ENCODE data around the gene ASPHD1. TPM values are rescaled to one million over a fixed set of nuclear protein-coding genes. Genes with fewer than 3 reads are reported as not detected.

ASPHD1 gene
- polyA plus RNA-seq, 1 donor (not counting 4 experiments of a cell fraction or from before 2014, with no cell fraction given), result 0.71 TPM

DNA sequence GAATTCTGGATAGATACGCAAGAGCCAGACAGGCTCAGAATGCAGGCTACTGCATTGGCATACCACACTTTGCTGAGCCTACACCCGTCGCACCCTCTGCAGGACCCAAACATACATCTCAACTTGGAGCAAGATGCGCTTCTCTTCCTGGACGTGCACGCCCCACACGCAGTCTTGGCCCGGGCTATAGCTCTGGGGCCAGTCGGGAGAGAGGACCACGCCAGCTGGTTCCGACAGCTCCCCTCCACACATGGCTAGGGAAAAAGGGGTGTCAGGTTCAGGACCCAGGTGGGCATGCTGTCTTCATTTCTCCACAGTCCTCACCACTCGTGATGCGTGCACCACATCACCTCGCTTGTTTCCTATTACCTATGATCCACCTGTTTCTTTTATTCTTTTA is 22.1 kb upstream of the ASPHD1 start:
- TF ChIP-seq, protein P1, sequence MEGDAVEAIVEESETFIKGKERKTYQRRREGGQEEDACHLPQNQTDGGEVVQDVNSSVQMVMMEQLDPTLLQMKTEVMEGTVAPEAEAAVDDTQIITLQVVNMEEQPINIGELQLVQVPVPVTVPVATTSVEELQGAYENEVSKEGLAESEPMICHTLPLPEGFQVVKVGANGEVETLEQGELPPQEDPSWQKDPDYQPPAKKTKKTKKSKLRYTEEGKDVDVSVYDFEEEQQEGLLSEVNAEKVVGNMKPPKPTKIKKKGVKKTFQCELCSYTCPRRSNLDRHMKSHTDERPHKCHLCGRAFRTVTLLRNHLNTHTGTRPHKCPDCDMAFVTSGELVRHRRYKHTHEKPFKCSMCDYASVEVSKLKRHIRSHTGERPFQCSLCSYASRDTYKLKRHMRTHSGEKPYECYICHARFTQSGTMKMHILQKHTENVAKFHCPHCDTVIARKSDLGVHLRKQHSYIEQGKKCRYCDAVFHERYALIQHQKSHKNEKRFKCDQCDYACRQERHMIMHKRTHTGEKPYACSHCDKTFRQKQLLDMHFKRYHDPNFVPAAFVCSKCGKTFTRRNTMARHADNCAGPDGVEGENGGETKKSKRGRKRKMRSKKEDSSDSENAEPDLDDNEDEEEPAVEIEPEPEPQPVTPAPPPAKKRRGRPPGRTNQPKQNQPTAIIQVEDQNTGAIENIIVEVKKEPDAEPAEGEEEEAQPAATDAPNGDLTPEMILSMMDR (optimal IDR thresholded peaks at IDR 0.05 in 1 of 3, IDR thresholded peaks at IDR 0.05 in 1 of 3, conservative IDR thresholded peaks at IDR 0.05 in 1 of 3; ENCODE audit: extremely low read depth in 1 of 3, insufficient read depth in 2 of 3, low read length in 3 of 3), result no peak
- no peak for TF ChIP-seq EZH2 (IDR thresholded peaks at IDR 0.05; ENCODE audit: low read length)
- FAIRE-seq, result no peak
- dilution Hi-C loops (cut with MboI; ENCODE audit: extremely low pct_ligation_motif_present, low sequenced_read_pairs), result no loop called here

DNA sequence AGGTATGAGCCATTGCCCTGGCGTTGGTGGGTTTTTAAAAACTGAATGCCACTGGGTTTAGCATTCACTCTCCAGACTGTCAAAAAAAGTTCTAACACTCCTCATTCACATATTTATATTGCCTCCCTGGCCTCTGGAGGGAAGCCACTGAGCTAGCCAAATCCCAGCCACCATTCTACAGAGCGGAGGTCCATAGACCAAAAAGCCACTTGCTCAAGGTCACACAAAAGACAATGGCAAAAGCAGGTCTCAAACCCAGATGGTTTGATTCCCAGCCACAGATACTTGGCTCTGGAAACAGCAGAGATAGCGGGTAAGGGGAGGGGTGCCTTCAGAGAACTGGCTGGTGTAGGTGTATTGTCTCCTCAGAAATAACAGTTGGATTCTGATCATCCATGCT is 19.2 kb upstream of the ASPHD1 start:
- H3K9me1 ChIP-seq (ENCODE audit: control insufficient read depth, extremely low read depth, insufficient read depth, low read length), result no peaks in the 10 kb centered on the region
- no peak overlapping the region for H3K4me2 ChIP-seq (ENCODE audit: control insufficient read depth, extremely low read depth, insufficient read depth, low read depth, low read length)
- H3K4me1 ChIP-seq (ENCODE audit: control insufficient read depth, extremely low read depth, insufficient read depth, low read length), result no peaks in the 10 kb centered on the region
- H2AFZ ChIP-seq (ENCODE audit: control insufficient read depth, low read length), result no peak overlapping the region
- dilution Hi-C loops (cut with MboI; ENCODE audit: extremely low pct_ligation_motif_present, low sequenced_read_pairs), result no loop called here
- H3K9me3 ChIP-seq (ENCODE audit: control insufficient read depth, low read depth, low read length), result no peaks in the 10 kb centered on the region
- H3K27ac ChIP-seq (ENCODE audit: control insufficient read depth, insufficient read depth, low read length), result no peak overlapping the region
- peaks cover 16% of the 10 kb centered on the region for H3K27me3 ChIP-seq (ENCODE audit: control insufficient read depth, extremely low read depth, insufficient read depth, low read length)
- H3K79me2 ChIP-seq (ENCODE audit: control insufficient read depth, insufficient read depth, low read length), result no peaks in the 10 kb centered on the region
- FAIRE-seq, result no peak
- H4K20me1 ChIP-seq (ENCODE audit: control insufficient read depth, extremely low read depth, insufficient read depth, low read length), result no peaks in the 10 kb centered on the region
- no peak overlapping the region for H3K4me3 ChIP-seq (ENCODE audit: control insufficient read depth in 2 of 3, extremely low read depth in 1 of 3, insufficient read depth in 2 of 3, low read depth in 1 of 3, low read length in 3 of 3)
- DNase-seq (ENCODE audit: low read depth, low spot score), result no peak
- TF ChIP-seq, protein P1 (optimal IDR thresholded peaks at IDR 0.05 in 1 of 3, IDR thresholded peaks at IDR 0.05 in 1 of 3, conservative IDR thresholded peaks at IDR 0.05 in 1 of 3; ENCODE audit: extremely low read depth in 1 of 3, insufficient read depth in 2 of 3, low read length in 3 of 3), result no peak
- TF ChIP-seq EZH2 (IDR thresholded peaks at IDR 0.05; ENCODE audit: low read length), result no peak
- H3K36me3 ChIP-seq (ENCODE audit: control insufficient read depth in 2 of 2, extremely low read depth in 1 of 2, insufficient read depth in 2 of 2, low read length in 2 of 2), result no peaks in the 10 kb centered on the region
- no peak overlapping the region for H3K9ac ChIP-seq (ENCODE audit: control insufficient read depth, extremely low read depth, insufficient read depth, low read length)

More for the DNA sequence above, 22.1 kb upstream of the ASPHD1 start:
- no peaks in the 10 kb centered on the region for H3K36me3 ChIP-seq (ENCODE audit: control insufficient read depth in 2 of 2, extremely low read depth in 1 of 2, insufficient read depth in 2 of 2, low read length in 2 of 2)
- H4K20me1 ChIP-seq (ENCODE audit: control insufficient read depth, extremely low read depth, insufficient read depth, low read length), result no peaks in the 10 kb centered on the region
- H3K27ac ChIP-seq (ENCODE audit: control insufficient read depth, insufficient read depth, low read length), result no peak overlapping the region
- DNase-seq (ENCODE audit: low read depth, low spot score), result no peak
- no peak overlapping the region for H3K4me3 ChIP-seq (ENCODE audit: control insufficient read depth in 2 of 3, extremely low read depth in 1 of 3, insufficient read depth in 2 of 3, low read depth in 1 of 3, low read length in 3 of 3)
- no peaks in the 10 kb centered on the region for H3K9me1 ChIP-seq (ENCODE audit: control insufficient read depth, extremely low read depth, insufficient read depth, low read length)
- no peaks in the 10 kb centered on the region for H3K4me1 ChIP-seq (ENCODE audit: control insufficient read depth, extremely low read depth, insufficient read depth, low read length)
- no peaks in the 10 kb centered on the region for H3K79me2 ChIP-seq (ENCODE audit: control insufficient read depth, insufficient read depth, low read length)
- no peaks in the 10 kb centered on the region for H3K9me3 ChIP-seq (ENCODE audit: control insufficient read depth, low read depth, low read length)
- no peak overlapping the region for H3K4me2 ChIP-seq (ENCODE audit: control insufficient read depth, extremely low read depth, insufficient read depth, low read depth, low read length)
- H3K27me3 ChIP-seq (ENCODE audit: control insufficient read depth, extremely low read depth, insufficient read depth, low read length), result peaks cover 26% of the 10 kb centered on the region
- H3K9ac ChIP-seq (ENCODE audit: control insufficient read depth, extremely low read depth, insufficient read depth, low read length), result no peak overlapping the region
- no peak overlapping the region for H2AFZ ChIP-seq (ENCODE audit: control insufficient read depth, low read length)

Measured in keratinocyte (primary cell).